ENCODE data around the gene SV2C.

The SV2C gene

DNA sequence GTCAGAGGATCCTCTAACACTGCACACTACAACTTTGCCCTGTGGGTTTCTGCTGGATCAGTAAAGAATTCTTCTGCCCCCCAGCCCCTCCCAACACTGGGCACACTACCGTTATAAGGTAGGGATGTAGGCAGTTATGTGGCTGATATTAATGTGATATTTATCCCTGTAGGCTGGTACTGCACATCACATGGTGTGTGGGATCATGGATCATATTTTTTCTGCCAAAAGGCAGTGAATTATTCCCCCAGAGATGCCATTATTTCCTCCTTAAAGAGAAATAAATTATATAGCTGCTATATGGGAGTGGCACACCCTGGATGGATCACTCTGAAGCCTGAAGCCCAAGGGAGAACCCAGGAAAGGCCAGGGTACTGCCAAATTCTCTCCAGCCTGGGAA, 69.5 kb downstream of the SV2C start:
- TF ChIP-seq ZFX (IDR thresholded peaks at IDR 0.05) (no peak), CTCF (conservative IDR thresholded peaks at IDR 0.05) (no peak)
- no peak overlapping the region for H3K27ac ChIP-seq

DNA sequence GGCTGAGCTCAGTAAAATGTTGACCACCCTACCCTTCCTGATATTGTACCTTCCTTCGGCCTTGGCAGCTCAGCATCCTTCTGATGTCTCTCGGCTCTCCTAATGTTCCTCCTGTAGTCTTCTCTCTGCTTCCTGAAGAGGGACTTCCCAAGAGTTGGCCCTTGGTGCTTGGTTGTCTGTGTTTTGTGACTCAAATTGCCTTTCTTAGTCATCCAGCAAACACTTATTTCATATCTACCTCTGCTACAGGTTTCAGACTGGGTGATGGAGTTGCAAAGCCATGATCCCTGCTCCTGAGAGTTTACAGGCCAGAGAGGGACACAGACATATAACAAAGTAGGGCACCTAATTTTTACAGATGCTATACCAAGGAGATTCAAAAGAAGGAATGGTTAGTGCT, 70.1 kb downstream of the SV2C start:
- no peak for TF ChIP-seq ZFX (IDR thresholded peaks at IDR 0.05)
- TF ChIP-seq CTCF (conservative IDR thresholded peaks at IDR 0.05): no peak
- no peak overlapping the region for H3K27ac ChIP-seq

- H3K27ac ChIP-seq: no peak overlapping the region
- TF ChIP-seq ZFX (IDR thresholded peaks at IDR 0.05) (no peak), CTCF (conservative IDR thresholded peaks at IDR 0.05) (no peak)
Measured at GRCh38 chr5:76154009-76154690, 71.0 kb downstream of the SV2C start.

GRCh38 chr5:76155536-76155935, 72.4 kb downstream of the SV2C start:
- no peak for TF ChIP-seq CTCF (conservative IDR thresholded peaks at IDR 0.05)
- no peak for TF ChIP-seq ZFX (IDR thresholded peaks at IDR 0.05)
- no peak overlapping the region for H3K27ac ChIP-seq

DNA sequence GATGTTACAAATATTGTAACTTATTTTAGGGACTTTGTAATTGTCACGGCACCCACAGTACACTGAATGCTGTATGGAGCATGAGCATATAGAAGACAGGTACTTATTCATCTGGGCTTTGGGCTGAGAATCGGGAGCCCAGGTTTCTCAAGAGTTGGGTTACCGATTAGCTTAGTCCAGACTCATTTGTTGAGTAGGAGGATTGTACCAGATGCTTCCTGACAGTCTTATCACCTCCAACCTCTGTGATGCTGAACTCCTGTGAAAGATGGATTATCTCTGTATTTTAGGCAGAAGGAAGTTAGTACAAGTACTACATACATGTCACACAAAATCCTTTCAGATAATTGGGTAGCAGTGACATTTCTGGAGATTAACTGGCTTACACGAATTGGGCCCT, 79.2 kb downstream of the SV2C start:
- TF ChIP-seq ZFX (IDR thresholded peaks at IDR 0.05): no peak
- no peak for TF ChIP-seq CTCF (conservative IDR thresholded peaks at IDR 0.05)
- no peak overlapping the region for H3K27ac ChIP-seq

DNA sequence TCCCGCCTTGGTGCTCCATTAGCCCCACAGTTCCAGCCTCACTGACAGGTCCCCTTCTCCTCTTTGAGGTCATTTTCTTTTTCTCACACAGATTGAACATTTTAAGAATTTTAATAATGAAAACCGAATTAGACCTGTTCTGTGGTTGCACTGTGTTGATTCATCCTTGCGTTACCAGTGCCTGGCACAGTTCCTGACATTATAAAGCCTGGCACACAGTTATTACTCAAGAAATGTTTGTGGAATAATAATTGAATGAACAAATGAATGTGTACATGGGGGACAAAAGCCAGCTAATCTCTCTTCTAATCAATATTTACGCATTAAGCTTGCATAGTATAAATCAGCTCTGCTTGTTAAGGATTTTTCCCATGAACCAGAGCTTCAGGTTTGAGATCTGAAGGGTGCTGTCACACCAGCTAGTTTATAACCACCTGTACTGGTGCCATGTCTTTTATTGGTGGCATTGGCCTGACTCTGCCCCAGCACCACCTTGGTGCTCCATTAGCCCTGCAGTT, 80.0 kb downstream of the SV2C start:
- no peak overlapping the region for H3K27ac ChIP-seq
- no peak for TF ChIP-seq ZFX (IDR thresholded peaks at IDR 0.05)
- TF ChIP-seq CTCF (conservative IDR thresholded peaks at IDR 0.05): no peak

- TF ChIP-seq CTCF (conservative IDR thresholded peaks at IDR 0.05) (no peak), ZFX (IDR thresholded peaks at IDR 0.05) (no peak)
- no peak overlapping the region for H3K27ac ChIP-seq
Measured at GRCh38 chr5:76165029-76165428, 81.8 kb downstream of the SV2C start.
